CD4-positive, alpha-beta T cell treated with Interleukin-1 beta for 1 hour (primary cell): ENCODE results near the gene CALCOCO2.
A peak's percentile ranks its signal among the peaks of the same experiment; 100 is the strongest.
"Not testable (repeated sequence)": the region's sequence is repeated elsewhere in the genome, so short reads cannot be mapped to it uniquely, and the experiment has no call there.

Experiments
- DNase-seq, 2 donors: peaks; one replicate each; pipeline ENCODE4 v3.0.0-alpha.2; 2020 to 2022

Gene CALCOCO2, protein sequence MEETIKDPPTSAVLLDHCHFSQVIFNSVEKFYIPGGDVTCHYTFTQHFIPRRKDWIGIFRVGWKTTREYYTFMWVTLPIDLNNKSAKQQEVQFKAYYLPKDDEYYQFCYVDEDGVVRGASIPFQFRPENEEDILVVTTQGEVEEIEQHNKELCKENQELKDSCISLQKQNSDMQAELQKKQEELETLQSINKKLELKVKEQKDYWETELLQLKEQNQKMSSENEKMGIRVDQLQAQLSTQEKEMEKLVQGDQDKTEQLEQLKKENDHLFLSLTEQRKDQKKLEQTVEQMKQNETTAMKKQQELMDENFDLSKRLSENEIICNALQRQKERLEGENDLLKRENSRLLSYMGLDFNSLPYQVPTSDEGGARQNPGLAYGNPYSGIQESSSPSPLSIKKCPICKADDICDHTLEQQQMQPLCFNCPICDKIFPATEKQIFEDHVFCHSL

DNA sequence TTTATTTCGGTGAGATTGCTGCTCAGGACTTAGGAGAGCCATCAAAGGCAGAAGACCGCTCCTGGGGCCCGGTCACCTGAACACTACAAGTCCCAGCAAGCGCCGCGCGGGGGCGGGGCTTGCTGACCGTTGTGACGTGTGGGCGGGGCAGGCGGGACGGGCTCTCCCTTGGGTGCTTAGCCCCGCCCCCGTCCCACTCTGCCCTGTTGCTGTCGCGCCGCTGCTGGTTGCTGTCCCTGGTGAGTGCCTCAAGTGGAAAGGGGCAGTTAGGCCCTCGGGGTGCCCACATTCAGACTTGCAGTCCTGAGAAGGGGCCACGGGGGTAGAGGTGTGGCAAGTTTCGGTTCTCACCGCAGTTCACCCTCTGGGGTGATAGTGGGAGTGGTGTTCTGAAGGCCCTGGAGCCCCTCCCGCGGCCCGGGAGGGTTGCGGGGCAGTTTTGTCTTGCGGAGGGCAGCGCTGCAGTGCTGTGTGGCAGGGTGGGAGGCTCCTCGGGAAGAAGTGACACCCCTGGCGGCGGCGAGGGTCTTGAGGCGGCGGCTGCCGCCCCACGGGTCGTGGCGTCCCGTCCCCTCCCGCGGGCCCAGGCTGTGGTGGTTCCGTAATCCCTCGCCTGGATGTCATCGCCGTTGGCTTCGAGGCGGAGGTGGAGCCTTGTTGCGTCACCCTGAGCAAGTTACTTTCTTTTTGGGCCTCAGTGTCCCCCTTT is at the start of gene CALCOCO2:
Gene CALCOCO2 (plus strand): TSS at position 196 of the 709 bp plus-strand sequence. CDS start 10,673 bp downstream, outside the sequence.
- peak; percentile 91 to 92 for DNase-seq

DNA sequence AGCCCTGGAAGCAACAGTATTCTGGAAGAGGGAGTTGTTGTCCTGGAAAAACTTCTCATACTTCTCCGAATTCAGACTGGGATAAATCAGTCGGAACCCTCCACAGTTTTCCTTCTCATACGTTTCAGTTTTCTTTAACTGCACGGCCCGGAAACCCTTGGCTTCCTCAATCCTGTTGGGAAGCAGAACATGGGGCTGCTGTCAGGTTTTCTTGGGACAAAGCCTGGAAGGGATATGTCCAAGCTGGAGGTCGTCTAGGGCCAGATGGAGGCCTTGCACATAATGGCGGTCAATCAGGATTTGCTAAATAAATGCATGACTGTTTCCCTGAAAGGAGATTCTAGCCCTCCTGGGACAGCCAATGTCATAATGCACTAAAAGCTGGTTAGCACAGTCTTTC is 43.0 kb upstream of the CALCOCO2 start:
- no peak for DNase-seq

DNA sequence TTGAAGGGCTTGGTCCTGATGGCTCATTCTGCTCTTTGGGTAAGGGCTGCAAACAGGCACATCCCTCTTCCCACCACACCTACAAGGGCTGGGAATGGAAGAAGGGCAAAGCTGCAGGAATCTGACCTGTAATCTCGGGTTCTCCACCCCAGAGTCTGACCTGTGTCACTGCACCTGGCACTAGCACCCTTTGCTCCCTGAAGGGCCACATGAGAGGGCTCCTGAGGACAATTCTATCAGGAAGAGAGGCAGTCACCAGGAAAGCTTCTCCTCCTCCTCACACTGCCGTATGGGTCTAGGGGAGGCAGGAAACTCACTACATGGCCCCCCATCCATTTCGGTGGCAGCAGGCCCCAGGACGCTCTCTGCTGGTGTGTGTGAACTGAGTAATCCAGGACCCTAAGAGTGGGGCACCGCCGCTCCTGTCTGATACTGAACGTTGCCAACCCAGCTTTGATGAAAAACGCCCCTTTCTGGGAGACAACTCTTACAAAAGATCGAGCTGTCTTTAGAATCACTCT is 40.2 kb upstream of the CALCOCO2 start:
- DNase-seq = no peak

DNA sequence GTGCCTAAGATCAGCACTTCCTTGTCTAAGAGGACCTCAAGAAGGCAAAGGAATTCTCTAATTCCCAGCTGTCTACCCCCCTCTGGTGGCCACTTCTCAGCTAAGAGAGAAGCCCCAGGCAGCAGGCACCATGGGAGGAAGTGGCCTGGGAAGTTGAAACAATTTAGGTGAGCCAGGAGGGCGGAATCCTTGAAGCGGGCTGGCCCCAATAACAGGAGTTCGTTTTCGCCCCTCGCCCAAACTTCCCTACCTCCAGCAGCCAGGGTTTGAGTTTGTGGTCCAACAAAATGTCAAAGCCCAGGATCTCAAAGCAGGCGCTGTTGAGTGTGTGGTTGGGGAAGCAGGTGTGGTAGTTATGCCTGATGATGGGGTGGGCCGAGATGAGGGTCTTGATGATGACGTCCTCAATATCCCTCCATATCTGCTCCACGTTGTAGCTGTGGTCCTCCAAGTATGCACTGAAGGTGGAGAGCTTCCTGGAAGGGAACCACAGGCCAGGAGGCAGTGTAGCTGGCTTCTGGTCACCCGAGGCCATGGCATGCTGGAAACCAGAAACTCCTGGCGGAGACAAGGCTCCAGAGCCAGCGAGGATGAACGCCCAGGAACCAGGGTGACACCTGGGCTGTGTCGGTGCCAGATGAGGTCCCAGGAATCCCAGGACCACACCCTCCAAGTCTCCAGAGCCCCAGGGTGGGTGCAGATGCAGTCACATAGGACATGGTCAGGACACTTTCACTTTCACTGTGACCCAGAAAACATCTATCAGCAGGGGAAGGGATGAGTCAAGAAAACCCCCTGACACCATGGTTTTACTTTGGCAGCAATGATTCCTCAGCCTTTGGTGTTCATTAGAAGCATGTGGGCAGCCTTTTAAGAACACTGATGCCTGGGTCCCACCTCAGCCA is 39.5 kb upstream of the CALCOCO2 start:
- DNase-seq = peak; percentile 13 to 14

DNA sequence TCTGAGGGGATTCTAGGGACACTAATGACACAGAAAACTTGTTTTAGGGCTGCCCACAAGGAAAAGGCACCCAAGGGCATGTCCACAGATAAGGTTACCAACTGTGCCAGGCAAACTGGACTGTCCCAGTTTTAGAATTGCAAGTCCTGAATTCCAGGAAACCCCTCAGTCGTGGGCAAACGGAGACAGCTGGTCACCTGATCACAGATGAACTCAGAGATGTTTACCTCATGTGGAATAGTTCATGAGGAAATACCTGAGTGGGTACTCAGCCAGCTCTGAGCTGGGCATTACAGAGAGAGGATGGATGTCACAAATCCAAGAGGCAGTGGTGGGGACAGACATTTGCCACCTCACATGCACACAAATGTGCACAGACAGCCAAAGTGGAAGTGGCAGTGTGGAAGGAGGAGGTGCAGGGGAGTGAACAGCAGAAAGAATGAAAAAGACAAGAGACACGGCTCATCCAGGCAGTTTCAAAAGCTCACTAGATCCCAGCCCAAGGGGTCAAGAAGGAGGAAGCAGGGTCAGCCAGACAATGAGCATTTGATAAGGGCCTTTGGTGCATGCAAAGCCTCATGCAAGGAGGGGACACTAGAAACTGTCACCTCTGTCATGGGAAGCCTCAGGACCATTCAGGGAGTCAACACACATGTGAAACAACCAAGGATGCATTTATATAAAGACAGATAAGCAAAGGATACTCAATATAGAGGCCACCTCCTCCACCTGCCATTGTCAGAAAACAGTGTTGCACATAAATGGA is 38.6 kb upstream of the CALCOCO2 start:
- DNase-seq = no peak

DNA sequence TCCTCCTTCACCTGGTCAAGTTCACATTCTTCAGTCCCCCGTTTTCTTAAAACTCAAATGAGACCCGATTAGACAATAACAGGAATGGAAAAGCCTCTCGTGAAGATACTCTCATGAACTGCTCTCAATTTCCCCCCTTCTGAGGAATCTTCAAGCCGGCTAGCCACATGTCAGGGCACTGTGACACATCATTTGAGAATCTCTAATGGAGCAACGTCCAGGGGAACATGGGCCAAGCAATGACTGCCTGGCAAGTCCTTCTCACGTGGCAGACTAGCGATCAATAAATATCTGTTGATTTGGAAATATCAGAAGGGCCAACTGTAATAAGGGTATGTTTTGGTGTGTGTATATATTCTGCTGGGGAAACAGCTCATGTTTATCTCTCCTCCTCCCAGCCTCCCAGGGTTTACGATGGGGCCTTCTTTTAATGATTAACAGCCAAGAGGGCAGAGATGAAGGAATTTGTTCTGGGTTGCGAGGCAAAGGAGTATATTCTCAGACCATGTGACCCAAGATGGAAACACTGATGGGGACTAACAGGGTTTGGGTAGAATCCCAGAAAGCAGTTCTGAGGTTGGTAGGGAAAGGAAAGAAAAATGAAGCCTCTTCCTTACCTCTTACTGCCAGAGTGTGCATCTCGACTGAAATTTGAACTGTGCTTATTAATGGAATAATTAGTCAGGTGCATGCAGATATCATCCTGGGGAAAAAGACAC is 35.2 kb upstream of the CALCOCO2 start:
- DNase-seq = no peak

DNA sequence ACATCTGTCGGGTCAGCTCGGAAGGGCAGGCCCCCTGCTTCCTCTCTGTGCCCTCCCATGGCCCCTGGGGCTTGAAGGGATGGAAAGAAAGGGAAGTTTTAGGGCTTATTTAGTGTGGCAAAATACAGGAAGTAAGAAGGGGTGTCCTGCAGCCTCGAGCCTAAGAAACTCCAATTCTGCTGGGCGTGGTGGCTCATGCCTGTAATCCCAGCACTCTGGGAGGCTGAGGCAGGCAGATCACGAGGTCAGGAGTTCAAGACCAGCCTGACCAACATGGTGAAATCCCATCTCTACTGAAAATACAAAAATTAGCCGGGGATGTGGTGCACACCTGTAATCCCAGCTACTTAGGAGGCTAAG is 34.7 kb upstream of the CALCOCO2 start:
- not testable (repeated sequence) for DNase-seq

DNA sequence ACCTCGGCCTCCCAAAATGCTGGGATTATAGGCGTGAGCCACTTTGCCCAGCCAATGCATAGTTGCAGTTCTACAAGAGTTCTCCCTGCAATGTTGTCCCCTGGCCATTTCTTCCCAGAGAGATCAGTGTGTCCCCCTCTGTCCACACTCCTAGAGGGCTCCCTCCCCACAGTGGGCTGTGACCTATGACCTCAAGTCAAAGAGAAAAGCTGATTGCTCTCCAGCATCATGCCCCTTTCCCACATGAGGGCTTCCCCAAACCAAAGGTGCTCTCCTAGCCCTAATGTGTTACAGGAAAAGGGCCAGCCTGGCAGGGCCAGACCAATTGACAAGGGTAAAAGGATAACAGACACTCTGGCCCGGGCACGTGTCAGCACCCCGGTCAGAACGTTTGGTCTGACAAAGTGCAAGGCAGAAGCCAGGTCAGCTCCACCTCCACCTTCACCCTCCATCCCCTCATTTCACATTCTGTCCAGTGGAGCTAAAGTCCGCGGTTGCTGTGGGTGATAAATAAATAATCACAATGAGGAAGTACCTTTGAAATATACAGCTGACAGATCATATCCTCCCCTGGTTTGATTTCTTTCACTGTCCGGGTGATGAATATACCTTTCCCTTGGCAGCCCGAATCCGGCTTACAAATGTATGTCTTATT is 31.6 kb upstream of the CALCOCO2 start:
- no peak for DNase-seq

DNA sequence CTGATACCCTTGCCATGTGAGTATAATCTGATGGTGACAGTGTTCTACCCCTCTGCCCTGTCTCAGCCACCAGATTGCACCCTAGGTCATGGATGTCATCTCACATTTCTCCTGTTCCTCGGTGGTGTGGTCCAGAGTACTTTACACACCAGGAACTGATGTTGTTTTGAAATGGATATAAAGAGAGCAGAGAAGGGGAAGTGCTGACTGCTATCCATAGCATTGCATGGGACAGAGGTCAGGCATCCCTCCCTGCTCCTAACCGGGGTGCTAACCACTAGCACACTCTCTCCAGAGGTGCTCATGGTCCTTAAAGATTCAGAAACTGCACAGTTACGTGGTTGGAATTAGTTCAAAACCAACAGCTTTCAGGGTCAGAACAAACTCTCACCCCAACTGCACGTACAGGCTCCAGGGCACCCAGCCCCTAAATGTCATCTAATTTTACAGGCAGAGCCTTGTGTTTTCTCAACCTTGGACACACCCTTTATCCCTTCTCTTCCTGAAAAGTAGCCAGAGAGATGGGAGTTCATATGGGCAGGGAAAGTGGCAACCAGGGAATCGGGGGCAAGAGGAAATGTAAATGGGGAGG is 30.1 kb upstream of the CALCOCO2 start:
- DNase-seq = no peak

DNA sequence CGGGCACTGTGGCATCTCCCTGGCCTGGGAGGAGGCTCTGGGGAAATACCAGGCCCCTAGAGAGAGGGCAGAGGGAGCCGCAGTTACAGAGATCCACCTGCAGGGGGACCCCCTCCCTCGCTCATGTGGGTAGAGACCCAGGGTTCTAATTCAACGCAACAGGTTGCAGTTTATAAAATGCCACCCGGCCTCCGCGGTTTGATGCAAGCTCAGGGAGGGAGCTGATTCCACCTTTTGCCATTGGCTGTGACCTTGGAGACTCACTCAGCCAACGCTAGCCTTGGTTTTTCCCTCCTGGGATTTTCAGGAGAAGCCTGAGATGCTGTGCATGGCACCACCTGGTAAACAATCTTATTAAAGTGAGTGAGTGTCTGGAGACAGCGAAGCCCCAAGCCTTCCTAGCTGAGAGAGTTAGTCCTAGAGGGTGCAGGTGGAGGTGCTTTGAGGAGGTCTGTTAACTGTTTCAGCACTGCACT is 25.9 kb upstream of the CALCOCO2 start:
- peak; percentile 62 to 68 for DNase-seq

DNA sequence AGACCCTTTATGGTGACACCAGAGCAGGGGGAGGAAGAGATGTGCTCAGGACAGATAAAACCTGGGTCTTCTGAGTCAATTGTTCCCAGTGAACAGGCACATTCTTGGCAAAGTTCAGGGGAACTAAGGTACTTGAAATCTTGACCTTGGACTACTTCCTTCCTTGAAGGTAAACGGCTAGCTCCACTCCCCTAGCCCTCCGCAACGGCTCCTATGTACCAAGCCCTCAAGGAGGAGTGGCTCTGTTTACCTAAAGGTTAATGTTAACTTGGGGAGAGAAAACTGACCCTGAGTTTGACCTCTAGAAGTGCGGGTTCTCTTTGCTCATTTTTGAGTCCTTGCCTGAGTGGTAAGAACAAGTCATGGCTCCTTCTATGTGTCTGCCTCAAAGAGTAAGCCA is 21.7 kb upstream of the CALCOCO2 start:
- no peak for DNase-seq

DNA sequence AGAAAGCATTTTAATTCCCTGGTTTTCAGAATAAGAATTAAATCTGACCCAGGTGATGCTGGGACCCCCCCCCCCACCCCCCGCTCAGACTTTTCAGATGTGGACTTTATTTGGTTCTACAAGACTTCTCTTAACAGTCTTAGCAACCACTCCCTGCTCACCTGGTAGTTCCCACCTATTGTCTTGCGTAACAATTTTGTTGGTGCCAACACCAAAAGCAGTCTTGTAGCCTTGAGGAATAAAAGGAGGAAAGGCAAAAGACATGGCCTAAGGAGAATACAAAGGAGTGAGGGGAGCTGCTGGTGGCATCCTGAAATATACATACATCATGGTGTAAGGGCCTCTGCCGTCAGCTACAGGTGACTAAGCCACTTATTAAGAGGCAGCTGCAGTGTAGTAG is 18.8 kb upstream of the CALCOCO2 start:
- DNase-seq = no peak

DNA sequence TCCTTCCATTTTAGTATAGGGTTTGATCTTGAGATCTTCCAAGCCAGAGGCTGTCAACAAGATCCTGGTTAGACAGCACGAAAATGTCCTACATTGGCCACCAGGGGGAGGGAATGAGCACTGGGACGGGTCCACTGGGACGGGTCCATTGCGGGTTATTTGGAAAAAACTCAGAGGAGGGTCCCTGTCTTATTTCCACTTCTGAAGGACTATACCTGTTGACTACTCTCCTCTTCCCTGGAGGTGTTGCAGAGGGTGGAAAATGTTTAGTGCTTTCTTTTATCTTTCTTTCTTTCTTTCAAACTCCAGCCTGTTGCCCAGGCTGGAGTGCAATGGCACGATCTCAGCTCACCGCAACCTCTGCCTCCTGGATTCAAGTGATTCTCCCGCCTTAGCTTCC is 16.3 kb upstream of the CALCOCO2 start:
- peak; percentile 54 to 70 for DNase-seq

DNA sequence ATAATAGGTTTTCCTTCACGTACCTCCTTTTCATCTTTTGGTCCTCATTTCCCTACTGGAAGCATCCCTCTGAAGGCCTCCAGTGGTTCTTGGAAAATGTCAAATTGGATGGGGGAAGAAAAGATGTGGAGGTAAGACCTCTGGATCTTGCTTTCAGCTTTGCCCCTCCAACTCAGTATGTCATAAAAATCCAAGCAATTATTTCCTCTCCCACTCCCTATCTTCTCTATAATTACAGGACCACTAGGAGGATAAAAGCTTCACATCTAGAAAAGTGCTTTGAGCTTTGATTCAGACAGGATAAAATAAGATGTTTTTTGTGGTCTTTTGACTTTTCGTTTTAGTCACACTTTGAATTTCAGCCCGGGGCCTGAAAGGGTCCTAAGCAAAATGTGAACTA is 15.5 kb upstream of the CALCOCO2 start:
- no peak for DNase-seq

DNA sequence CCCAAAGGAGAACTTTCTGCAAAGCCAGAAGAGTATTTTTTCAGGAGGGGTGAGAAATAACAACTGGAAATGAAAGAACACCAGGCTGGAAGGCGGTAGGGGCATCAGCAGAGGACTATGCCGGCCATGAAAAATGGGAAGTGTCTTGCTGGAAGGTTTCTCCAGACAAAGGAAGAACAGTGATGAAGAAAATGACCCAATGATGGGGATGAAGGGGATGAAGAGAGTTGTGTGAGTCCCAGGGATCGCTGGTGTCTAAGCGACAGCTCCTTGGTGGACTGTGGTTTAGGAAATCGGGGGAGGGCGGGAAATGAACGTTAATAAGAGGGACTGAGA is 14.4 kb upstream of the CALCOCO2 start:
- no peak for DNase-seq

DNA sequence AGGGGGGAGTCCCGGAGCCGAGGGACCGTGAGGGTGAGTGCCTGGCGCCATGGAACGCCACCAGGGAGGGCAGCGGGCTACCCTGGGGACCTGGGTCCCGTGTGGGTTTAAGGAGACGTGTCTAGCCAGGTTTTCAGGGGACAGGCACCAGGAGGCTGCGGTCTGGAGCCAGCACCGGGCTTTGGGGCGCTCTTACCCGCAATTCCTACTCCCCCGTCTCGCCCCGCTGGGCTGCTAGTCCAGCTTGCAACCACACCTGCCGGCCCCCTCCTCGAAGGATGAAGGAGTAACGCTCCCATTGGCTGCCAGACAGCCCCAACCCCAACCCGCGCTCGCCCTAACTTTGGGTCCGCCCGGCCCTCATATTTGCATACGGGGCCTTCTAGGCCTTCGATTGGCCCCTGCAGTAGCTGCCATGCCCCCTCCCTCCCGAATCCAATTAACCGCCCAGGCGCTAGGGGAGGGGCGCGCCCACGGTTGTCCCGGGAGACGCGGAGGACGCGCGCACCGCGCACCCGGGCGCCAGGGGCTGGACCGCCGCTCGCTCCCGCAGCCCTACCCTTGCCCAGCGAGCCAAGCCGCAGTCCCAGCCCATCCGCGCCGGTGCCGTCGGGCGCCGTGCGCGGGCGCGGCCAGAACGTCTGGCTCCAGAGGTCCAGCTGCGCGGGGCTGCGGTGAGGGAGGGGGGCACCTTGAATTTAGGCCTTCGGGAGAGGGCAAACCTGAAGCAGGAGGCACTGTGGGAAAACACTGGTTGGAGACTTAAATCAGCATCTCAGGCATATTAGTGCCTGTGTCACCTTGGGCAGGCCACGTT is 13.9 kb upstream of the CALCOCO2 start, which contains the start of gene TTLL6:
Gene TTLL6 (minus strand): TSS at position 456 of the 817 bp plus-strand sequence. CDS start 157 bp downstream, at position 299.
- DNase-seq = peak; percentile 75 to 82

DNA sequence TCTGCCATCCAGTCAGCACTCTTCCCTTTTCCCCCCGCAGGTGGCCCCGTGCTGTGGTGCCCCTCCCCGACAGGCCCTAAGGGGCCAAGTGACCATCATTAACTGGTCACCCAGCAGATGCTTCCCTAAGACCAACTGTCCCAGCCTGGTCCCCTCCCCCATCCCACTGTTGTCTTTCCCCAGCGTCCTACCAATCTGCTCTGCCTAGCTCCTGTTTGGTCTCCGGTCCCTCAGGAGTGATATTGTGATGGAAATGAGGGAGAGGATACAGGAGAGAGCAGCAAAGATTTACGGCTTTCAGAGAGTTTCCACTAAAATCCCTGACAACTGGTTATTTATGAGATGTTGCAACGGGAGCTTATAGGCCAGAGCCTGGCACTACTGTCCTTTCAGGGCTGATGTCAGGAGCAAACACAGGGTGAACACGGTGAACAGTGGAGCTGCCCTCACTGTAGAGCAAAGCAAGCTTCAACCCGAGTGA is 12.4 kb upstream of the CALCOCO2 start:
- no peak for DNase-seq

DNA sequence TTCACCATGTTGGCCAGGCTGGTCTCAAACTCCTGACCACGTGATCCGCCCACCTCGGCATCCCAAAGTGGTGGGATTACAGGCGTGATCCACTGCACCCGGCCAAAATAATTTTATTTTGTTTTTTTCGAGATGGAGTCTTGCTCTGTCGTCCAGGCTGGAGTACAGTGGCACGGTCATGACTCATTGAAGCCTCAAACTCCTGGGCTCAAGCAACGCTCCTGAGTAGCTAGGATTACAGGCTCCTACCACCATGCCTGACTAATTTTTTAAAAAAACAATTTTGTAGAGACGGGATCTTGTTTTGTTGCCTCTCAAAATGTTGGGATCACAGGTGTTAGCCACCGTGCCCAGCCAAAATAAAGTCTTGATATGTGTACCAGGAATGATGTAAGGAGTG is 11.4 kb upstream of the CALCOCO2 start:
- DNase-seq = no peak

DNA sequence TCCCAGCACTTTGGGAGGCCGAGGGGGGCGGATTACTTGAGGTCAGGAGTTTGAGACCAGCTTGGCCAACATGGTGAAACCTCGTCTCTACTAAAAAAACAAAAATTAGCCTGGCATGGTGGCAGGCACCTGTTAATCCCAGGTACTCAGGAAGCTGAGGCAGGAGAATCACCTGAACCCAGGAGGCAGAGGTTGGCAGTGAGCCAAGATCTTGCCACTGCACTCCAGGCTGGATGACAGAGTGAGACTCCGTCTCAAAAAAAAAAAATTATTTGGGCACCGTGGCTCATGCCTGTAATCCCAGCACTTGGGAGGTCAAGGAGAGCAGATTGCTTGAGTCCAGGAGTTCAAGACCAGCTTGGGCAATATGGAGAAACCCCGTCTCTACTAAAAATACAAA is 9.9 kb upstream of the CALCOCO2 start:
- not testable (repeated sequence) for DNase-seq
